GM12872 (cell line): ENCODE data around the gene SF3B3.

Source experiments
- TF ChIP-seq, protein P1 (sequence below): IDR thresholded peaks from 3 replicates; pipeline ENCODE4 v1.5.1; 2011; ENCODE audit warnings: low read depth, mild to moderate bottlenecking, low read length, moderate library complexity; ENCODE audit not compliant: insufficient read depth

Gene SF3B3

DNA sequence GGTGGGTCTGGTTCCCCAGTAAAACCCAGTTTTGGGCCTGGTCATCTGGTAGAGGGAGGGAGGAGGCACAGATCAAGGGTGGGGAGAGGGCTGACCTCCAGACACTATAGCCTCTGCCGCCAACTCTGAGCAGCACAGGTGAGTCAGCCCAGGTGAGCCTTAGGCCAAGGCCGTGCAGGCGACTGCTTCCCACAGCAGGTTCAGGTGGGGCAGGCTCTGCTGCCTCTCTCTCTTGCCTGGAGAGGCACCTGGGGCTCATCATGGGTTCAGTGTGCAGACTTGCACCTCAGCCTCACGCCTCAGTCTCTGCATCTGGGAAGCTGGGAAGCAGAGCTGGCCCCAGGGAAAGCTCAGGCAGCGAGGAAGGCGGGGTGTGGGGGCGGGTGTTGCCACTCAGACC lies 84.9 kb downstream of the SF3B3 start:
- TF ChIP-seq, protein P1, sequence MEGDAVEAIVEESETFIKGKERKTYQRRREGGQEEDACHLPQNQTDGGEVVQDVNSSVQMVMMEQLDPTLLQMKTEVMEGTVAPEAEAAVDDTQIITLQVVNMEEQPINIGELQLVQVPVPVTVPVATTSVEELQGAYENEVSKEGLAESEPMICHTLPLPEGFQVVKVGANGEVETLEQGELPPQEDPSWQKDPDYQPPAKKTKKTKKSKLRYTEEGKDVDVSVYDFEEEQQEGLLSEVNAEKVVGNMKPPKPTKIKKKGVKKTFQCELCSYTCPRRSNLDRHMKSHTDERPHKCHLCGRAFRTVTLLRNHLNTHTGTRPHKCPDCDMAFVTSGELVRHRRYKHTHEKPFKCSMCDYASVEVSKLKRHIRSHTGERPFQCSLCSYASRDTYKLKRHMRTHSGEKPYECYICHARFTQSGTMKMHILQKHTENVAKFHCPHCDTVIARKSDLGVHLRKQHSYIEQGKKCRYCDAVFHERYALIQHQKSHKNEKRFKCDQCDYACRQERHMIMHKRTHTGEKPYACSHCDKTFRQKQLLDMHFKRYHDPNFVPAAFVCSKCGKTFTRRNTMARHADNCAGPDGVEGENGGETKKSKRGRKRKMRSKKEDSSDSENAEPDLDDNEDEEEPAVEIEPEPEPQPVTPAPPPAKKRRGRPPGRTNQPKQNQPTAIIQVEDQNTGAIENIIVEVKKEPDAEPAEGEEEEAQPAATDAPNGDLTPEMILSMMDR: no peak

DNA sequence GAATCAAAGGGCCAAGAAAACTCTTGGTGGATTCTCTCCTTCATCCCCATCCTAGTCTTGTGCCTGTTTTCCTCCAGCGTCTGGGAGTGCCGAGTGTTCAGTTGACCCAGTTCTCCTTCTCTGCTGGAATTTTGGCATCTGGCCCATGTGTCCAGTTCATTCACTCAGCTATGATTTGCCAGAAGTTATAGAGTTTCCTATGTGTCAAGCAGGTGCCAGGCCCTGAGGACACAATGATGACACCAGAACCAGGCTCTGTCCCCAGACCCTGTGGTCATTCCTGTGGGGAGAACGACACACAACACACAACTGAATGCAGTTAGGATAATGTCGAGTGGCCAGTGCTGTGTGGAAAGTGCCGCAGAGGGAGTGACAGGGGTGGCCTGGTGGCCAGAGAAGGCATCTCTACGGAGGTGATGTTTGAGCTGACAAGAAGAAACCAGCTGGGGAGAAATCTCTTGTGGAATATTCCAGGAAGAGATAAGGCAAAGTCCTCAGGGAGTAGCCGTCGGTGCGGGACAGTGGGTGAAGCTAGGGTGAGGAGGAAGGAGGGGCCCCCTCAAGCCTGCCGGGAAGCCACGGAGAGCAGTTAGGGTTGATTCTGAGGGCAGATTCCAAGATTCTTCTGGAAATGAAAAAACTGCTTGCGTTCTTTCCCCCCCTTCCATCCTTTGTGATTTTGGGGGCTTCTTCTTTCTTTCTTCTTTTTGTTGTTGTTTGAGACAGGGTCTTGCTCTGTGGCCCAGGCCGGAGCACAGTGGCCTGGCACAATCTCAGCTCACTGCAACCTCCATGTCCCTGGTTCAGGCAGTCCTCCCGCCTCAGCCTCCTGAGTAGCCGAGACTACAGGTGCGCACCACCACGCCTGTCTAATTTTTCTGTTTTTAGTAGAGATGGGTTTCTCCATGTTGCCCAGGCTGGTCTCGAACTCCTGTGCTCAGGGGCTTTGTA lies 86.9 kb downstream of the SF3B3 start:
- TF ChIP-seq, protein P1: no peak

DNA sequence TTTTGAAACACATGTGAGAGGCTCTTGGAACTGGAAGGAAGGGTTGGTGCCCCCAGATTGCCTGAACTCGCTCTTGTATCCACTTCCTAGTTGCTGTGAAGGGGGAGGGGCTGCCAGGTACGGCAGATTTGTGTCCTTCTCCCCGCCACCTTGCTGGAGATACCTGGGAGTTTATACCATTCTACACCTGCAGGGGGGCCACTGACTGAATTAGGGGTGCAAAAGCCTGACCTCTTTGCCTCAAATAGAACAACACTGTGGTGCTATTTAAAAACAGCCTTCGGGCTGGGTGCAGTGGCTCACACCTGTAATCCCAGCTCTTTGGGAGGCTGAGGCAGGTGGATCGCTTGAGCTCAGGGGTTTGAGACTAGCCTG lies 87.6 kb downstream of the SF3B3 start:
- TF ChIP-seq, protein P1: no peak

DNA sequence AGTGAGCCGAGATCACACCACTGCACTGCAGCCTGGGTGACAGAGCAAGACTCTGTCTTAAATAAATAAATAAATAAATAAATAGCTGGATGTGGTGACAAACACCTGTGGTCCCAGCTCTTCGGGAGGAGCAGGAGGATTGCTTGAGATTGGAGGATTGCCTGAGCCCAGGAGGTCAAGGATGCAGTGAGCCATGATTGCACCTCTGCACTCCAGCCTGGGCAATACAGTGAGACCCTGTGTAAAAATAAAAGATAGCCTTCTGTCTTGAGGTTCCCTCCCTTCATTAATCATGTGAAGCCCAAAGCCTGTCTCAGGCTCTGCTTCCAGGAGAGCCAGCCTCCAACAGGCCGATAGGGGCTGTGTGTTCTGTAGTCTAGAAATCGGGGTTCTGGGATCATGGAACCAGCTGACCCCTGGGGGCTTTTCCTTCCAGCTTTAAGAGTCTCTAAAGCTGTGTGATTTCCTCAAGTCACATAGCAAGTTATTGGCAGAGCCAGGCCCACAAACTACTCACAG lies 88.2 kb downstream of the SF3B3 start:
- TF ChIP-seq, protein P1: no peak

DNA sequence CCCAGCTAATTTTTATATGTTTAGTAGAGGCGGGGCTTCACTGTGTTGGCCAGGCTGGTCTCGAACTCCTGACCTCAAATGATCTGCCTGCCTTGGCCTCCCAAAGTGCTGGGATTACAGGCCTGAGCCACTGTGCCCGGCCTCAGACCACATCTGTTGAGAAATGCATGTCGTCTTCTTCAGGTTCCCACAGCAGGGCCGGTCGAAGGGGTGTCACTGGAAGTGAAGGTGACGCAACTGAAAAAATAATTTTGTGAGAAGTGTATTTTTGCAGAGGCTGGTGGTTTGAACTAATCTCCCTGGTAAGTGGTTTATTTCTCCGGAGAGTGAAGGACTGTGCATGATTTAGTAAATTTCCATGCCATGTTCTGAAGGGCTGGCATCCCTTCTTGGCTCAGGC lies 89.3 kb downstream of the SF3B3 start:
- TF ChIP-seq, protein P1: no peak

DNA sequence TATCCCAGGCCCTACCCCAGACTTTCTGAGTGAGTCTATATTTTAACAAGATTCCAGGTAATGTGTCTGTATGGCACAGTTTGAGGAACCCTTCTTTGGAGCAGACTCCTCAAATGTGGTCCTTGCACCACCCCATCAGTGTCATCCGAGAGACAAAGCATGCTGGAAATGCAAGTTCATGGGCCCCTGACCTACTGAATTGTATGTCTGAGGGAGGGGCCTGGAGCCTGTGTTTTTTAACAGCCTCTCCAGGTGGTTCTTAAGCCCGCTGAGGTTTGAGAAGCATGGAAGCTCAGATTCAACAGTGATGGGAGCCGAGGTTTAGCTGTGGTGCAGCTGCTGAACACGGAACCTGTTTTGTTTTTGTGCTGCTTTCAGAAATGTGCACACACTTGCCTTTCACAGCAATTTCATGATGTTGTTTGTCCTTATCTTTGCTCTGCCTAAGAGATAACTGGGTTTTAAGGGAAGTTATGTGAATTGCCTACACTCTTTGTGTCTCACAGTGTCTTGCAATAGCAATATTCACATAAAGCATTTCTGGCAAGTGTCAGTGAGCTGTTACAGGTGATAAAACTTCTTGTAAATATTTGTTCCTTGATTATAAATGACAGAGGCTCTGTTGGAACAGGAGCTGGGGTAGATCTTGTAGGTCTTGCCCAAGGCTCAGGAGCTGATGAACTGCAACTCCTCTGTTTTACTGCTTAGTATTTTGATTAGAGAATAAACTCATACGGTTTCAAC lies 90.8 kb downstream of the SF3B3 start:
- TF ChIP-seq, protein P1: no peak

DNA sequence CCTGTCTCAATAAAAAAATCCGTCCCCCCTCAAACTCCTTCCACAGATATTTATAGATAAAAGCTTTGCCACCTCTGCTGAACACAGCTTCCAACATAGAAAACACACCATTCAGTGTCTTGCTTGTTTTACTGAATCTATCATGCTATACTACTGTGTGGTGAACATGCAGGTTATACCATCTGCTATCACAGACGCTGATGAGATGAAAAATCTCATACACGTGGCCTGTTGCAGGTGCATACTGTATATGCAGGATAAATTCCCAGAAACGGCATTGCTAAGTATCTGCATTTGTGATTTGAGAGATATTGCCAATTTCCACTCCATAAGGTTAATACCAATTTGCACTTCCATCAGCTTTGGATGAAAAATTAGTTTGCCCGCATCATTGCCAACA lies 92.3 kb downstream of the SF3B3 start:
- TF ChIP-seq, protein P1: no peak
